GM06990 (cell line): Measurements from ENCODE around the gene SHC3.

ENCODE experiments used
- DNase-seq: peaks from one replicate; pipeline ENCODE4 v3.0.0-alpha.2; 2011; ENCODE audit not compliant: insufficient read length; ENCODE audit errors: extremely low read depth
- H3K27me3 ChIP-seq: replicated peaks from 2 replicates; pipeline ENCODE4 v1.6.0; 2011; ENCODE audit warnings: low read length; ENCODE audit not compliant: control insufficient read depth, insufficient read depth
- H3K36me3 ChIP-seq: 2 replicates; pipeline ENCODE4 v1.5.1; 2011; ENCODE audit warnings: low read length; ENCODE audit not compliant: control insufficient read depth, insufficient read depth
- H3K4me3 ChIP-seq: replicated peaks from 2 replicates; pipeline ENCODE4 v1.5.1; 2011; ENCODE audit warnings: low read depth, mild to moderate bottlenecking, control low read depth, low read length
- TF ChIP-seq, protein P1 (sequence below): IDR thresholded peaks from 2 replicates; pipeline ENCODE4 v1.5.1; 2011; ENCODE audit warnings: low read length, control low read depth, mild to moderate bottlenecking, inconsistent platforms; ENCODE audit not compliant: insufficient read depth, poor library complexity, severe bottlenecking

Gene SHC3

DNA sequence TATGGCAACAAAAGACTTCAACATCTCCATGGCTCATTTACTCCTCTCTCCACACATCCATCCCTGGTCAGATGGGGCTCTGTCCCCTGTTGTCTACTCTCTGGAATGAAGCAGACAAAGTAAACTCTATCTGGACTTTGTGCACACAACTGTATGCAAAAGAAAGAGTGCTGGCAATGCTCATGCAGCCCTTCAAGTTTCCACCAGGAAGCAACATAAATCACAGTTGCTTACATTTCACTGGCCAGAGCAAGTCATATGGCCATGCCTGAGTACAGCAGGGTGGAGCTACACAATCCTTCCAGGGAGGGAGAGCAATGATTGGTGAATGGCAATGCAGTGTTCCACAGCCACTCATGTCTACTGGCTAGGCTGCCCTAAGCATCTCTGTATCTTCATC lies 12.4 kb upstream of the SHC3 start:
- no peak for DNase-seq
- TF ChIP-seq, protein P1, sequence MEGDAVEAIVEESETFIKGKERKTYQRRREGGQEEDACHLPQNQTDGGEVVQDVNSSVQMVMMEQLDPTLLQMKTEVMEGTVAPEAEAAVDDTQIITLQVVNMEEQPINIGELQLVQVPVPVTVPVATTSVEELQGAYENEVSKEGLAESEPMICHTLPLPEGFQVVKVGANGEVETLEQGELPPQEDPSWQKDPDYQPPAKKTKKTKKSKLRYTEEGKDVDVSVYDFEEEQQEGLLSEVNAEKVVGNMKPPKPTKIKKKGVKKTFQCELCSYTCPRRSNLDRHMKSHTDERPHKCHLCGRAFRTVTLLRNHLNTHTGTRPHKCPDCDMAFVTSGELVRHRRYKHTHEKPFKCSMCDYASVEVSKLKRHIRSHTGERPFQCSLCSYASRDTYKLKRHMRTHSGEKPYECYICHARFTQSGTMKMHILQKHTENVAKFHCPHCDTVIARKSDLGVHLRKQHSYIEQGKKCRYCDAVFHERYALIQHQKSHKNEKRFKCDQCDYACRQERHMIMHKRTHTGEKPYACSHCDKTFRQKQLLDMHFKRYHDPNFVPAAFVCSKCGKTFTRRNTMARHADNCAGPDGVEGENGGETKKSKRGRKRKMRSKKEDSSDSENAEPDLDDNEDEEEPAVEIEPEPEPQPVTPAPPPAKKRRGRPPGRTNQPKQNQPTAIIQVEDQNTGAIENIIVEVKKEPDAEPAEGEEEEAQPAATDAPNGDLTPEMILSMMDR, result no peak
- no peaks in the 10 kb centered on the region; the same call in 1 of the 2 replicates for H3K27me3 ChIP-seq
- H3K4me3 ChIP-seq, result no peak overlapping the region
- H3K36me3 ChIP-seq, result no peaks in the 10 kb centered on the region

DNA sequence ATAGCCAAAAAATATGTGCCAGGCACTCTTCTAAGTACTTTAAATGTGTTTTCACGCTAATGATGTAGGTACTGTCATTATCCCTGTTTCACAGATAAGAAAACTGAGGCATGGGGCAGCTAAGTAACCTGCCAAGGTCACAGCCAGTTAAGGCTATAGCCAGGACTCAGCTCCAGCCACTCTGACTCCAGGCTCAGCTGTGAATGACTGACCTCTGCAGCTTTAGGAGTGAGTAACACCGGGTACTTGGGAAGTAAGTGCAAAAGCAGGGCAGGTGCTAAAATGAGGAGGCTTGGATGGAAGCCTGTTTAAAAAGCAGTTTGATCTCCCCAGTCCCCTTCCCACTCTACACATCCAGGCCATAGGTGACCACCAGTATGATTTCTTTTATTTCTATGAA lies 10.6 kb upstream of the SHC3 start:
- H3K27me3 ChIP-seq, result no peaks in the 10 kb centered on the region; the same call in 1 of the 2 replicates
- TF ChIP-seq, protein P1, result no peak
- H3K4me3 ChIP-seq, result no peak overlapping the region
- H3K36me3 ChIP-seq, result no peaks in the 10 kb centered on the region
- no peak for DNase-seq

DNA sequence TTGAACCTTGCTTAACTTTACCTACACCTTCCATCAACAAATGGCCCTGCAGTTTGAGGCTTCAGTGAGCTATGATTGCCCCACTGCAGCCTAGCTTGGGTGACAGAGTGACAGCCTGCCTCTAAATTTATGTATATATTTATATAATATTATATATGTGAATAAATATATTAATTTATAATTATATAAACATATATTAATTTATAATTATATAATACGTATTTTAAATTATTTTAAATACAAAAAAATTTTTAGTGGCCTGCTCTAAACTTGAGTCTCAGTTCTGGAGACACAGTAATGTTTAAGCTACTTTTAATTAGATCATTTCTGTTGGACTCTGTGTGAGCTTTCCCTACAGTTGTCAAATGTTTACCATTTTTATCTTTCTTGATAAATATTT lies 9.3 kb upstream of the SHC3 start:
- no peak overlapping the region for H3K4me3 ChIP-seq
- no peaks in the 10 kb centered on the region; the same call in 1 of the 2 replicates for H3K27me3 ChIP-seq
- DNase-seq, result no peak
- TF ChIP-seq, protein P1, result no peak
- no peaks in the 10 kb centered on the region for H3K36me3 ChIP-seq

DNA sequence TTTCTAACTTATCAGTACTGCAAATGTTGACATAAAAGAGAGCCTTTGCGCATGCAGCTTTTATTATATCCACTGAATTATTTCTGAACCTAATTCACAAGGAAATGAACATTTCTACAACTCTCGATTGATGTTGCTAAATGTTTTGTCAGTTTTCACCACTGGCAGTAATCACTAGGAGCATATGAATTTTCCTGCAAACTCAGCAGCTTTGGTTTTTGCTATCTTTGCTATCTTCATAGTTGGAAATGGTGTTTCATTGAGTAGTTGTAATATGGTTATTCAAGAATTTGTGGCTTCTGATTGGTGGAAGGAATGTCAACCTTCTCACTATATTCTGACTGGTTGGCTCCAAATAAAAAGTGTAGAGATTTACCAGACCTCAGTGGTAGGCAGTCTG lies 8.9 kb upstream of the SHC3 start:
- TF ChIP-seq, protein P1, result no peak
- no peak for DNase-seq
- no peaks in the 10 kb centered on the region for H3K36me3 ChIP-seq
- H3K4me3 ChIP-seq, result no peak overlapping the region
- no peaks in the 10 kb centered on the region; the same call in 1 of the 2 replicates for H3K27me3 ChIP-seq

DNA sequence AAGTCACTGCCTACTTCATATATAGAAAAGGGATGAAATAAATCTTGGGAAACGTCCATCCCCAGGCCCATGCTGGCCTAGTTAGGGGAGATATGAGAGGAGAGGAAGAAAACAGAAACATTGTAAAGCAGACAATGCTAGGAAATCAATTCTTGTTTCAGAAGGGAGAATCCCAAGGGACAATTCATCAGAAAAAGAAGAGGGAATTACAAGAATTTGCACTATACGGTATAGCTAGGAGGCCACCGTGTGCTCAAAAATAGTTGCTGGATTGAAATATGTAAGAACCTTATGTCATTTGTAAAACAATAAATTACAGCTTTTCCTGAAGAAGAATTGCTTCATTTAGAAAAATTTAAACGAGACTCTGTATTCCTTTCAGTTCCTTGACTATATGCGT lies 8.3 kb upstream of the SHC3 start:
- Histone ChIP-seq H3K27me3 (no peaks in the 10 kb centered on the region; the same call in 1 of the 2 replicates), H3K36me3 (no peaks in the 10 kb centered on the region), H3K4me3 (no peak overlapping the region)
- no peak for DNase-seq
- TF ChIP-seq, protein P1, result no peak

DNA sequence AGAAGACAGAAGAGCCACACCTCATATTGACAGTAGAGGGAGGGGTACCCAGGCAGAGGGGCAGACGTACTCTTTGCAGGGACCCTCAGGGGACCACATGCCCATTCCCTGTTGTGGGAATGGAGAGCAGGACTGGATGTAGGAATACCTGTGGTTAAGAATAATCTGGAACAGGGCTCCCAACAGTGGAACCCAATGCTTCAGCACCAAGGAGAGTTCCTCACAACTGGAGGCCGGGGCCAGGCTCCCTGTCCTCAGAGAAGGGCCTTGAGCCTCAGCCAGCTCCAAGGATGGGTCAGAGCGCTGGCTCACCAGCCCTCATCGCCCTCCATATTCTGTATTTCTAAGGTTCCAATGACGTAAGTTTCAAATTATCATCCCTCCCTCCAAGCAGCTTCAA lies 7.4 kb upstream of the SHC3 start:
- no peak overlapping the region for H3K4me3 ChIP-seq
- no peaks in the 10 kb centered on the region for H3K36me3 ChIP-seq
- no peak for DNase-seq
- TF ChIP-seq, protein P1, result no peak
- H3K27me3 ChIP-seq, result no peaks in the 10 kb centered on the region; the same call in 1 of the 2 replicates
